ENCODE measurements around the gene AURKA.
"Not testable (repeated sequence)": the region's sequence is repeated elsewhere in the genome, so short reads cannot be mapped to it uniquely, and the experiment has no call there.

AURKA gene

GRCh38 chr20:56417911-56418310 is 25.9 kb upstream of the AURKA start:
- DNase-seq (ENCODE audit: low read depth in 1 of 2, low spot score in 1 of 2), result no peak
- in situ Hi-C loops (cut with HindIII; ENCODE audit: low pct_unique_long_range_greater_than_20kb, low sequenced_read_pairs), result no loop called here
- TF ChIP-seq JUND (IDR thresholded peaks at IDR 0.05; ENCODE audit: low read depth), result no peak

GRCh38 chr20:56417402-56417801 is 25.4 kb upstream of the AURKA start:
- DNase-seq (ENCODE audit: low read depth in 1 of 2, low spot score in 1 of 2), result no peak
- no peak for TF ChIP-seq JUND (IDR thresholded peaks at IDR 0.05; ENCODE audit: low read depth)
- in situ Hi-C loops (cut with HindIII; ENCODE audit: low pct_unique_long_range_greater_than_20kb, low sequenced_read_pairs), result no loop called here

DNA sequence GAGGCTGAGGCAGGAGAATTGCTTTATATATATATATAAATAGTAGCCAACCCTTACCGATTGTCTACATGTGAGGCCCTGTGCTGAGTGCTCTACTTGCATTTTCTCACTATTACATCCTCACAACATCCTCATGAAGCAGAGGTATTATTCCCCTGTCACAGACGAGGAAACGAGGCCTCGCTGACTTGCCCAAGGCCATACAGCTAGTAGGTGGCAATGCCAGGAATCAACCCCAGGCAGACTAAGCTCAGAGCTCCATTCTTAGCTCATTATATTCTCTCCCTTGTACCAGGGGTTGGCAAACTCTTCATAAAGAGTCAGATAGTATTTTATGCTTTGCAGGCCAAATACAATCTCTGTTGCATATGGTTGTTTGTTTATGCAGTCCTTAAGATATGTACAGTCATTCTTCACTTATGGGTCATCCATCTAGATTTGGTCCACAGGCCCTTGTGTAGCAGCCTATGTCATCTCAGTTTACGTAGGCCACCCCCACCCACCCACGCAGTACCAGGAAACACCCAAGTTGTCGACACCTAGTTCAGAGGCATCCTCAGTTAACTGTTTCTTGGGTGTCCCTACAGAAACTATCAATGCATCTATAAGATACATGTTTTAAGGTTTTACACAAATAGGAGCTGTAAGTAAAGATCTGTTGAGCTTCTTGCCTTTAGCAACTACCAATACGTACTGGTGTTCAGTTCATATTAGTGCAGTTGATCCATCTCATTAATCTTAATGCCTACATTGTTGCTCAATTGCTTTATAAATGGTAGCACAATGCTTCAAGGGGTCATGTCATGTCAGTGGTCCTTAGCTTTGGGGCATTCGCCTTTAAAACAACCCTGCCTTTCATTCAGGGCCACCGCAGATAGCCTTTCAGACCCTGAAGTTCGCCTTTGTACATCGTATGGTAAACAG is 23.1 kb upstream of the AURKA start:
- DNase-seq (ENCODE audit: low read depth in 1 of 2, low spot score in 1 of 2), result no peak
- TF ChIP-seq JUND (IDR thresholded peaks at IDR 0.05; ENCODE audit: low read depth), result no peak
- in situ Hi-C loops (cut with HindIII; ENCODE audit: low pct_unique_long_range_greater_than_20kb, low sequenced_read_pairs), result no loop called here

DNA sequence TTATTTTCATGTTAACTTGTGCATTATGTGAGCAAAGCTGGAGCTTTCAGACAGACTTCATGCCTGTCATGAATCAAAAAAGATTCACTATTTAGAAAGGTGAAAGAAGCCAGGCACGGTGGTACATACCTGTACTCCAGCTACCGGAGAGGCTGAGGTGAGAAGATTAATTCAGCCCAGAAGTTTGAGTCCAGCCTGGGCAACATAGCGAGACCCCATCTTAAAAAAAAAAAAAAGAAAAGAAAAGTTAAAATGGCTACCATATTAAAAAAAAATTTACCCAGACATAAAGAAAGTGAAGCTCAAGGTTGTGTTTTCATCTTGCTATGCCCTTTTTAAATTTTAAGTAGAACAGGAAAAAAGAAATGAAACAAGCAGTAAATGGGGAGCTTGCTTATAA is 20.9 kb upstream of the AURKA start:
- TF ChIP-seq JUND (IDR thresholded peaks at IDR 0.05; ENCODE audit: low read depth), result no peak
- no peak for DNase-seq (ENCODE audit: low read depth in 1 of 2, low spot score in 1 of 2)
- in situ Hi-C loops (cut with HindIII; ENCODE audit: low pct_unique_long_range_greater_than_20kb, low sequenced_read_pairs), result no loop called here

DNA sequence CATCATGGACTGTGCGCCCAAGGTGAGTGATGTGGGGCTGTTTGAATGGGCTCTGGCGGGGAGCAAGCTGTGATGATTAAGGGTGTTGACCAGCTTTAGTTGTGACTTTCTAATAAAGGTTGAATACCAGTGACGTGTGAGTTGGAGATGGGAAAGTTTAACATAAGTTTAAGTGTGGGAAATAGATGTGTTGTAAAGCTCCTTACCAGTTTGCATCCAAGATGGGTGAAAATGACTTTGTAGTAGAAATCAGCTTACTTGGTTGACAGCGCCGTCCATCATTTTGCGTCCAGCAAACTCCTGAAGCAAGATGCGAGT is 20.4 kb upstream of the AURKA start:
- in situ Hi-C loops (cut with HindIII; ENCODE audit: low pct_unique_long_range_greater_than_20kb, low sequenced_read_pairs), result no loop called here

DNA sequence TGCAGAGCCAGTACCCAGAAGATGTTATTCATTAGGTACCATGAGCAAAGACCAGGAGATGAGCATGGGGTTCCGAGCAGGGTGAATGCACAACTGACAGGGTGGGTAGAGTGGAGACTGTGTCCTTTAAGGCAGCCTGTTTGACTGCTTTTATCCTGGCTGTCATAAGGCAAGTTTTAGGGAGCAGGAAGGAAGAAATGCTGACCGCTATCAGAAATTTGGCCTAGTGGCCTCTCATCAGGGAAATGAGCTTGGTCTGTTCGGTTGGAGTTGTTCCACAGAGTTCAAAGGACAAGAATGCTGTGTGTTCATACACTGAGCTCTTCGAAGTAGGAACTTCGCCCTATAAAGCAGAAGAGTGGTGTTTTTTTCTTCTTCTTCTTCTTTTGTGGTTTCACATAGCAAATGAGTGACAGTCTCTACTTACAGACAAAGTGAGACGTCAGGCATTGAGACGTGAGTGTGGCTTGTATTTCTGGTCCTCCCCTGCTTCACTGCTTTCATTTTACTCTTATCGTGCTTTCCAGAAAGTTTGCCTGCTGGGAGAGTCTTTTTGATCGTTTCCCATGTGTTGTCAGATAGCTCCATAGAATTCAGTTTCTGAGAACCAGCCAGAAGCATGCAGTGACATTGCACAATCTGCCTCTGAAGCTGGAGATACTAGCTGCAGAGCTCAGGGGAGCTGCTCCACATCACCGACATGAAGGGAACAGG is 19.9 kb upstream of the AURKA start, which contains the start of gene CASS4:
TSS of gene CASS4 (plus strand) at position 502 of the 714 bp plus-strand sequence. CDS start at position 701, 199 bp downstream.
- in situ Hi-C loops (cut with HindIII; ENCODE audit: low pct_unique_long_range_greater_than_20kb, low sequenced_read_pairs), result no loop called here
- no peak for DNase-seq (ENCODE audit: low read depth in 1 of 2, low spot score in 1 of 2)
- TF ChIP-seq JUND (IDR thresholded peaks at IDR 0.05; ENCODE audit: low read depth), result no peak

More for the DNA sequence above, 20.4 kb upstream of the AURKA start:
- no peak for TF ChIP-seq JUND (IDR thresholded peaks at IDR 0.05; ENCODE audit: low read depth)
- no peak for DNase-seq (ENCODE audit: low read depth in 1 of 2, low spot score in 1 of 2)

- in situ Hi-C loops (cut with HindIII; ENCODE audit: low pct_unique_long_range_greater_than_20kb, low sequenced_read_pairs), result not testable (repeated sequence)
Observed at GRCh38 chr20:56411287-56411686, 19.3 kb upstream of the AURKA start.

GRCh38 chr20:56409956-56410355 is 17.9 kb upstream of the AURKA start:
- no peak for TF ChIP-seq JUND (IDR thresholded peaks at IDR 0.05; ENCODE audit: low read depth)
- in situ Hi-C loops (cut with HindIII; ENCODE audit: low pct_unique_long_range_greater_than_20kb, low sequenced_read_pairs), result no loop called here
- DNase-seq (ENCODE audit: low read depth in 1 of 2, low spot score in 1 of 2), result no peak

More at GRCh38 chr20:56411287-56411686, 19.3 kb upstream of the AURKA start:
- DNase-seq (ENCODE audit: low read depth in 1 of 2, low spot score in 1 of 2), result not testable (repeated sequence)

DNA sequence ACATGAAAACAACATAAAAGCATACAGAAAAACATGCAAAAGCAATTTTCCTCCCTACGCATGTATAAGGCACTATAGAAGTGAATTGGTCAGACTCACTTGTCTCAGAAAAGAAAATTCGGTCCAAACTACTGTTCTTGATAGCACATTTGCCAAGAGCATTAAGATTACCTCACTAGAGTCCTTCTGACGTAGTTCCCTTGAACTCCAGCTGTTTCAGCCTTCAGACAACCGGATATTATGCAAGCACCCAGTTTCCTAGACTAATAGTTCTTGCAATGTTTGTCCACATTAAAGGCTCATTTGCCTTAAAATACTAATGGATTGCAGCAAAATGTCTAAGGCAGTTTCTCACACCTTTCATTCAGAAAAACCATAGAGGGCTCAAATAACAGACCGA is 17.5 kb upstream of the AURKA start:
- no peak for TF ChIP-seq JUND (IDR thresholded peaks at IDR 0.05; ENCODE audit: low read depth)
- no peak for DNase-seq (ENCODE audit: low read depth in 1 of 2, low spot score in 1 of 2)
- in situ Hi-C loops (cut with HindIII; ENCODE audit: low pct_unique_long_range_greater_than_20kb, low sequenced_read_pairs), result no loop called here

- no peak for DNase-seq (ENCODE audit: low read depth in 1 of 2, low spot score in 1 of 2)
- in situ Hi-C loops (cut with HindIII; ENCODE audit: low pct_unique_long_range_greater_than_20kb, low sequenced_read_pairs), result no loop called here
- TF ChIP-seq JUND (IDR thresholded peaks at IDR 0.05; ENCODE audit: low read depth), result no peak
Observed at GRCh38 chr20:56406910-56407309, 14.9 kb upstream of the AURKA start.

DNA sequence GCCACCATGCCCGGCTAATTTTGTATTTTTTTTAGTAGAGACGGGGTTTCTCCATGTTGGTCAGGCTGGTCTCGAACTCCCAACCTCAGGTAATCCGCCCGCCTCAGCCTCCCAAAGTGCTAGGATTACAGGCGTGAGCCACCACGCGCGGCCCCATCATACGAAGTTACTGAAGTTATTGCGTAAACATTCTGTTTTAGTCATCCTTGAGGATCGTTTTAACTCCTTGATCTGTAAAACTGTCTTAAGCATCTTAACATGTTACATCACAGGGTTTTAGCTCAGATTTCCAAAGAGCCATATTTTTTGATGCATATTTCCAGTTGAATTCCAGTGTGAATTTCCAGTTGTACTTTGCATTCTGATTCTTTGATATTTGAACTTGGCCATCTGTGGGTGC is 13.3 kb upstream of the AURKA start:
- in situ Hi-C loops (cut with HindIII; ENCODE audit: low pct_unique_long_range_greater_than_20kb, low sequenced_read_pairs); DNase-seq (ENCODE audit: low read depth in 1 of 2, low spot score in 1 of 2): not testable (repeated sequence)

DNA sequence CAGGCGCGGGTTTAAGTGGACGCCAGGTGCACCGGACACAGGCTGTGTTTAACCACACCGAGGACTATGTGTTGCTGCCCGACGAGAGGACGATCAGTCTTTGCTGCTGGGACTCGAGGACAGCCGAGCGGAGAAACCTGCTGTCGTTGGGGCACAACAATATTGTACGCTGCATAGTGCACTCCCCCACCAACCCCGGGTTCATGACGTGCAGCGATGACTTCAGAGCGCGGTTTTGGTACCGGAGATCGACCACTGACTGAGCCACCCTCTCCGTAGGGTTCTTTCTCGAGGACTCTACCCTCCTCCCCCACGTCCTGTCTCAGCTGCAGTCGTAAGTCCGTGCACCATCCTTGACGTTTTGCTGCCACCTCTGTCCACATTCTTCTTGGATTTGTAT is 11.4 kb upstream of the AURKA start:
- no peak for TF ChIP-seq JUND (IDR thresholded peaks at IDR 0.05; ENCODE audit: low read depth)
- no peak for DNase-seq (ENCODE audit: low read depth in 1 of 2, low spot score in 1 of 2)
- in situ Hi-C loops (cut with HindIII; ENCODE audit: low pct_unique_long_range_greater_than_20kb, low sequenced_read_pairs), result no loop called here

GRCh38 chr20:56400001-56400640 is 8.1 kb upstream of the AURKA start:
- no peak for TF ChIP-seq JUND (IDR thresholded peaks at IDR 0.05; ENCODE audit: low read depth)
- in situ Hi-C loops (cut with HindIII; ENCODE audit: low pct_unique_long_range_greater_than_20kb, low sequenced_read_pairs), result no loop called here
- peak; percentile 27 to 81 for DNase-seq (ENCODE audit: low read depth in 1 of 2, low spot score in 1 of 2)
